ENCODE data around the gene THOC6.

The THOC6 gene

GRCh38 chr16:3015865-3016521 is 7.8 kb upstream of the THOC6 start:
- Mint-ChIP-seq H3K9me3 (no peaks in the 10 kb centered on the region), H3K4me3 (no peak overlapping the region), H3K27me3 (peaks cover 12% of the 10 kb centered on the region), H3K36me3 (no peaks in the 10 kb centered on the region), H3K4me1 (peaks cover 10% of the 10 kb centered on the region), H3K27ac (no peak overlapping the region)
- DNase-seq (ENCODE audit: low spot score in 2 of 2) (no peak), ATAC-seq (ENCODE audit: low read depth) (no peak)

DNA sequence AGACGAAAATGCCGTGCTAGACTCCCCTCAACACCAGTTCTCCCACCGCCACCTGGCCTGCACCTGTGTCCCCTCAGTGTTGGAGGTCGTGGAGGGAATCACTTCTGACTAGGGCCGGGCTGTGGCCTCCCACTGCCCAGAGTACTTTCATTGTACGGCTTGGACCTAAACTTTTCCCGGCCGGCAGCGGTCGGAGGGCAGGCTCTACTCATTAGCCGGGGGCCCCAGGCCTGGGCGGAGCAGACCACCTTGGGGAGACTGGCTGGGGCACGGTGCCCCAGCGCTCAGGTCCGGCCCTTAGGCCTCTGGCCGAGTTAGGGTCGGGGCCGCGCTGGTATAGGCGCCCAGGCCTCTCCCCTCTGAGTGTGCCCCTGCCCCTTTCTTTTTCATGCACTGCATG is 6.5 kb upstream of the THOC6 start:
- Mint-ChIP-seq H3K4me3 (no peak overlapping the region), H3K9me3 (no peaks in the 10 kb centered on the region), H3K4me1 (peaks cover 17% of the 10 kb centered on the region), H3K27ac (no peak overlapping the region), H3K36me3 (no peaks in the 10 kb centered on the region), H3K27me3 (peaks cover 12% of the 10 kb centered on the region)
- no peak for ATAC-seq (ENCODE audit: low read depth)
- no peak for DNase-seq (ENCODE audit: low spot score in 2 of 2)

DNA sequence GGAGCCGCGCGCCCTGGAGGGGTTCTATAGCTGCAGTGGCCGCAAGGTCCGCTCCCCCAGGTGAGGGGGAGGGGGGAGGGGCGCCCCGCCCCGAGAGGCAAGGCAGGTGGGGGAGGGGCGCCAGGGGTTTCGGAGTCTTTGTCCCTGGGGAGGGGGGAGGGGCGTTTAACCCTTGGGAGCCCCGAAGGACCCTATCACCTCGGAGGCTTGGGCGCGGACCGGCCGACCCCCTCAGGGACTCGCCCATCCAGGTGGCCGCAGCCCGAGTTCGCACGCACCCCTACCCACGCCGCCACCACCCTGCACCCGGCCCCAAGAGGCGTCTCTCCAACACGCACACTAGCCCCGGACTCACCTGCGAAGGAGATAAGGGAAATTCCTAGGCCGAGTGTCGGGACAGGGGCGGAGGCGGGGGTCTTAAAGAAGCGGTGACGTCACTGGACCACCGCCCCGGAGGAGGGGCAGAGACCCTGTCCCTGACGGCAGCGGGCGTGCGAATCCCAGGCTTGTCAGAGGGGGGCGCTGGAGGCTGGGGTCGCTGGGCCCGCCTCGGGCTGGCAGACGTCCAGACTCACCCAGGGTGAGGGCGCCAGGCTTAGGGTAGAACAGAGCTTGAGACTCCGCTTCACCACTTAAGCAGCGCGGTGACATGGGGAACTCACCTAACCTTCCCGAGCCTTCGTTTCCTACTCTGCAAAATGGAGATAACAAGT is 5.9 kb upstream of the THOC6 start, which contains the start of gene CLDN6:
TSS of gene CLDN6 (minus strand) at position 390 of the 713 bp plus-strand sequence. CDS start 2,162 bp downstream, outside the sequence.
- DNase-seq (ENCODE audit: low spot score in 2 of 2) = no peak
- Mint-ChIP-seq H3K9me3 (no peaks in the 10 kb centered on the region), H3K4me1 (peaks cover 20% of the 10 kb centered on the region), H3K4me3 (peak within 1 kb of the TSS; percentile 44), H3K27ac (no peak within 1 kb of the TSS), H3K27me3 (peaks cover 8% of the 10 kb centered on the region), H3K36me3 (no peaks in the 10 kb centered on the region)
- ATAC-seq (ENCODE audit: low read depth) = no peak

GRCh38 chr16:3019594-3020246 is 4.1 kb upstream of the THOC6 start:
- DNase-seq (ENCODE audit: low spot score in 2 of 2) = no peak
- no peak overlapping the region for H3K27ac Mint-ChIP-seq
- peak overlapping the region; percentile 83 for H3K4me3 Mint-ChIP-seq
- no peaks in the 10 kb centered on the region for H3K9me3 Mint-ChIP-seq
- H3K27me3 Mint-ChIP-seq = peaks cover 4% of the 10 kb centered on the region
- H3K36me3 Mint-ChIP-seq = no peaks in the 10 kb centered on the region
- peaks cover 28% of the 10 kb centered on the region for H3K4me1 Mint-ChIP-seq
- ATAC-seq (ENCODE audit: low read depth) = no peak

DNA sequence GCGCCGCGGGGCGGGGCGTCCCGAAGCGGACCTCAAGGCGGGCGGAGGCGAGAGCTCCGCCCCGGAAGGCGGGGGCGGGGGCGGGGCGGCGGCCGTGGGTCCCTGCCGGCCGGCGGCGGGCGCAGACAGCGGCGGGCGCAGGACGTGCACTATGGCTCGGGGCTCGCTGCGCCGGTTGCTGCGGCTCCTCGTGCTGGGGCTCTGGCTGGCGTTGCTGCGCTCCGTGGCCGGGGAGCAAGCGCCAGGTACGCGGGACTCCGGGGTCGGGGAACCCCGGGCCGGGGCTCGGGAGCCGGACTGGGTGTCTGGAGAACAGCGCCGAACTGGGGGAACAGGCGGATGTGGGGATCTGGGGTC is 3.6 kb upstream of the THOC6 start, which contains the start of gene TNFRSF12A:
TSS of gene TNFRSF12A (plus strand) at position 122 of the 357 bp plus-strand sequence. CDS start at position 152, 30 bp downstream.
- peaks cover 28% of the 10 kb centered on the region for H3K4me1 Mint-ChIP-seq
- no peaks in the 10 kb centered on the region for H3K36me3 Mint-ChIP-seq
- DNase-seq (ENCODE audit: low spot score in 2 of 2) (peak; percentile 55 to 65), ATAC-seq (ENCODE audit: low read depth) (peak; percentile 23)
- H3K27ac Mint-ChIP-seq = no peak within 1 kb of the TSS
- peak within 1 kb of the TSS; percentile 83 for H3K4me3 Mint-ChIP-seq
- H3K9me3 Mint-ChIP-seq = no peaks in the 10 kb centered on the region
- H3K27me3 Mint-ChIP-seq = peaks cover 4% of the 10 kb centered on the region

DNA sequence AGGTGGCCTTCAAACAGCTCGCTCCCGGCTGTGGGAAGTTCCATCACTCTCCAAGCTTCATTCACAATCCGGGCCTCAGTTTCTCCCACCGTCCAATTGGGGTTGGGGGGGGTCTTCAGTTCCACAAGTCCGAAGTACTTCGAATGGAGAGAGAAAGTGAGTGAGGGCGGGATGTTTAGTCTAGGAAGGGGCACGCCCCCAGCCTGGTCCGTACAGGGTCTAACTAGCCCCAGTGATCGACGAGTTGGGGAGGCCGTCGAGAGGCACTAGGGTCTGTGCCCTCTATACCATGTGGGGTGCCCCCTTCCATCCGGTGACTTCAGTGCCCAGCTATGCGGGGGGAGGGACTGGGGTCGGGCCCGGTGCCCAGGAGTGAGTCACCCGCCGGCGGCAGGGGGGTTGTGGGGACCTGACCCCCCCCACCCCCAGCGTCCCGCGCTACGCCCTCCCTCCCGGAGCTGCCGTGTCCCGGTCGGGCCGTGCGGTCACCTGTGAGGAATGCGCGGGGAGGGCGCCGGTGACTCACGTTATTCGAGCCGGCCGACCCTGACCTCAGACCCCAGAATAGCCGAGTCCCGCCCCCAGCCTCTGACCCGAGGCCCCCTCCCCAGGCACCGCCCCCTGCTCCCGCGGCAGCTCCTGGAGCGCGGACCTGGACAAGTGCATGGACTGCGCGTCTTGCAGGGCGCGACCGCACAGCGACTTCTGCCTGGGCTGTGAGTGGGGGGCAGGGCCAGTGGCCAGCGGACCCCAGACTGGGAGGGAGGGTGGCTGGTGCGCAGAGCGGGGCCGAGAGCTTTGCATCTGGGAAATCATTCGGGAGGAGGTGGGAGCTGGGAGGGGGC is 3.0 kb upstream of the THOC6 start:
- H3K27ac Mint-ChIP-seq = no peak overlapping the region
- peak overlapping the region; percentile 83 for H3K4me3 Mint-ChIP-seq
- H3K9me3 Mint-ChIP-seq = no peaks in the 10 kb centered on the region
- ATAC-seq (ENCODE audit: low read depth) (no peak), DNase-seq (ENCODE audit: low spot score in 2 of 2) (peak in 1 of 2 donors; percentile 49)
- peaks cover 28% of the 10 kb centered on the region for H3K4me1 Mint-ChIP-seq
- no peaks in the 10 kb centered on the region for H3K36me3 Mint-ChIP-seq
- H3K27me3 Mint-ChIP-seq = peaks cover 4% of the 10 kb centered on the region

DNA sequence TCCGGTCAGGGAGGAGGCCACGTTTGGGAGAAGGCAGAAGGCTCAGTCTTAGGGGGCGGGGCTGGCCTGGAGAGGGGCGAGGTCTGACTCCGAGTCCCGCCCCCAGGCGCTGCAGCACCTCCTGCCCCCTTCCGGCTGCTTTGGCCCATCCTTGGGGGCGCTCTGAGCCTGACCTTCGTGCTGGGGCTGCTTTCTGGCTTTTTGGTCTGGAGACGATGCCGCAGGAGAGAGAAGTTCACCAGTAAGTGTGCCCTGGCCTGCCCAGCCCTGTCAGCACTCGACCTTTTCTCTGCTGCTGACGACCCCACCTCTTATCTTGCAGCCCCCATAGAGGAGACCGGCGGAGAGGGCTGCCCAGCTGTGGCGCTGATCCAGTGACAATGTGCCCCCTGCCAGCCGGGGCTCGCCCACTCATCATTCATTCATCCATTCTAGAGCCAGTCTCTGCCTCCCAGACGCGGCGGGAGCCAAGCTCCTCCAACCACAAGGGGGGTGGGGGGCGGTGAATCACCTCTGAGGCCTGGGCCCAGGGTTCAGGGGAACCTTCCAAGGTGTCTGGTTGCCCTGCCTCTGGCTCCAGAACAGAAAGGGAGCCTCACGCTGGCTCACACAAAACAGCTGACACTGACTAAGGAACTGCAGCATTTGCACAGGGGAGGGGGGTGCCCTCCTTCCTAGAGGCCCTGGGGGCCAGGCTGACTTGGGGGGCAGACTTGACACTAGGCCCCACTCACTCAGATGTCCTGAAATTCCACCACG is 2.2 kb upstream of the THOC6 start:
- H3K4me3 Mint-ChIP-seq = peak overlapping the region; percentile 83
- H3K36me3 Mint-ChIP-seq = peaks cover 4% of the 10 kb centered on the region
- no peaks in the 10 kb centered on the region for H3K9me3 Mint-ChIP-seq
- H3K27me3 Mint-ChIP-seq = peaks cover 2% of the 10 kb centered on the region
- ATAC-seq (ENCODE audit: low read depth) (peak; percentile 28), DNase-seq (ENCODE audit: low spot score in 2 of 2) (peak; percentile 71 to 75)
- H3K4me1 Mint-ChIP-seq = peaks cover 28% of the 10 kb centered on the region
- no peak overlapping the region for H3K27ac Mint-ChIP-seq

- H3K4me3 Mint-ChIP-seq = peak overlapping the region; percentile 85
- ATAC-seq (ENCODE audit: low read depth) (no peak), DNase-seq (ENCODE audit: low spot score in 2 of 2) (no peak)
- H3K9me3 Mint-ChIP-seq = no peaks in the 10 kb centered on the region
- H3K27ac Mint-ChIP-seq = peak overlapping the region; percentile 84
- peaks cover 28% of the 10 kb centered on the region for H3K4me1 Mint-ChIP-seq
- peaks cover 2% of the 10 kb centered on the region for H3K27me3 Mint-ChIP-seq
- H3K36me3 Mint-ChIP-seq = peaks cover 6% of the 10 kb centered on the region
Measured at GRCh38 chr16:3022208-3022683, 1.6 kb upstream of the THOC6 start.

DNA sequence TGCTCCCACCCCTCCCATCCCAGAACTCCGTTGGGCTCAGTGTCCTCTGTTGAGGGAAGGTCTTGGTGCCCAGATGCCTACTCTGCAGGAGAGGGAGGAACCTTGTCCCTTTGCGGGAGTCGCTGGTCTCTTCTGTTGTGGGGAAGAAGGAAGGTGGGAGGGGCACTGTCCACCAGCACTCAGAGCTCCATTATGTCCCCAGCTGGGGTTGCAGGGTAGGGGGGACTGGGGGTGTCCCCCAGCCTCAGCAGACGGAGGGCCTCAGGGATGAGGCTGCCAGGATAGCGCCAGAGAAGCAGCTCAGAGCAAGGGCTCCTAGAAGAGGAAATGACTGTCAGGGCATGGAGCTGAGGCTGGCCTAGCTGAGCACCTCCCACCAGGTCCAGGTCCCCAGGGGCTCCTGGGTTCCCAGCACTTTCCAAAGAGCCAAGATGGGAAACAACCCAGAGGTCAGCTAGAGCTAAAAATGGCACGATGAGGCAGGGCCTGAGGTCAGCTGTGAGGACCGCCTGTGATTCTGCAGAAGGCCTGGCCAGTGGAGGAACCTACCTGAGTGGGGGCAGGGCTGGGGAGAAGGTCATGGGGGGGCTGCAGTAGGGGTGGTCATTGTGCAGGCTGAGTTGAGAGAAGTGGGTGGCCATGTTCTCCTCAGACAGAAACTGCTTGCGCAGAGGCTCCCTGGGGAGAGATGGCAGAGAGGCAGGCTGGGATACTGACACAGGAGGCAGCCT is 986 bp upstream of the THOC6 start:
- ATAC-seq (ENCODE audit: low read depth) (no peak), DNase-seq (ENCODE audit: low spot score in 2 of 2) (no peak)
- H3K27me3 Mint-ChIP-seq = peaks cover 2% of the 10 kb centered on the region
- peak overlapping the region; percentile 84 for H3K27ac Mint-ChIP-seq
- H3K36me3 Mint-ChIP-seq = peaks cover 6% of the 10 kb centered on the region
- peaks cover 28% of the 10 kb centered on the region for H3K4me1 Mint-ChIP-seq
- H3K4me3 Mint-ChIP-seq = peak overlapping the region; percentile 85
- H3K9me3 Mint-ChIP-seq = no peaks in the 10 kb centered on the region

DNA sequence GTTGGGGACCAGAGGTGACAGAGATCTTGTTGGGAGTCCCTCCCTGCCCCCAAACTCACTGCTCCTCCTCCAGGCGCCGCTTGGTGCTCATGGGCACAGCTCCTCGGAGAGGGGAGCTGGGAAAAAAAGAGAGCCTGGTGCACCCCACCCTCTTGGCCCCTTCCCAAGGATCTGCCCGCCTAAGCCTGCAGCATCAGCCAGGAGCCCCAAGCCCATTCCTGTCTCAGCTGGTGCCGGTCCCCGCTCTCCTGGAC is 493 bp upstream of the THOC6 start:
- Mint-ChIP-seq H3K4me3 (peak overlapping the region; percentile 85), H3K4me1 (peaks cover 31% of the 10 kb centered on the region), H3K36me3 (peaks cover 6% of the 10 kb centered on the region), H3K27ac (peak overlapping the region; percentile 84), H3K27me3 (peaks cover 2% of the 10 kb centered on the region), H3K9me3 (no peaks in the 10 kb centered on the region)
- ATAC-seq (ENCODE audit: low read depth) (no peak), DNase-seq (ENCODE audit: low spot score in 2 of 2) (peak in 1 of 2 donors; percentile 51)

DNA sequence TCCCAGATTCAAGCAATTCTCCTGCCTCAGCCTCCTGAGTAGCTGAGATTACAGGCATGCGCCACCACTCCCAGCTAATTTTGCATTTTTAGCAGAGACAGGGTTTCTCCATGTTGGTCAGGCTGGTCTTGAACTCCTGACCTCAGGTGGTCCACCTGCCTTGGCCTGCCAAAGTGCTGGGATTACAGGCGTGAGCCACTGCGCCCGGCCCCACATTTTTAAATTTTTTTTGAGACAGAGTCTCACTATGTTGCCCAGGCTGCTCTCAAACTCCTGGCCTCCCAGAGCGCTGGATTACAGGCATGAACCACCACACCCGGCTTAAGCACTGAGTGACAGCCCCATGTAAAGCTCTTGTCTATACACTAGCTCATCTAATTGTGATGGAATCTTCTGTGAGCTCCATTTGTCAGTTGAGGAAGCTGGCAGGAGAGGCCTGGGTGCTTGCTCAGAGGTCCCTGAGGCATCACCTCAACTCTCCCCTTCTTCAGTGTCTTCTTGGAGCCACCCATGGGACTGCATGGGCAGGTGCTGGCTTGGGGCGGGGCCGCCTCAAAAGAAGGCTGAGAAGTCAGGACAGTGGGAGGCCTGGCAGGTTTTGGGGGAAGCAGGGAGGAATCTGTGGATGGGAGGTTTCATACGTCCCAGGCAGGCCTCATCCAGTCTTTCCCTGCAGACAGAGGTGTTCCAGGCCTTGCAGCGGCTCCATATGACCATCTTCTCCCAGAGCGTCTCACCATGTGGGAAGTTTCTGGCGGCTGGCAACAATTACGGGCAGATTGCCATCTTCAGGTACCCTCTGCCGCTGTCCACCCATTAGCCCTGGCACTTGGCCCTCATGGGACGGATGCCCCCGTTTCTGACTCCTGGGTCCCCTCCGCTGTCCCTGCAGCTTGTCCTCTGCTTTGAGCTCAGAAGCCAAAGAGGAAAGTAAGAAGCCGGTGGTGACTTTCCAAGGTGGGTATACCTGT is 1.5 kb downstream of the THOC6 start:
- DNase-seq (ENCODE audit: low spot score in 2 of 2) (no peak), ATAC-seq (ENCODE audit: low read depth) (no peak)
- no peaks in the 10 kb centered on the region for H3K9me3 Mint-ChIP-seq
- H3K27ac Mint-ChIP-seq = no peak overlapping the region
- H3K36me3 Mint-ChIP-seq = peaks cover 6% of the 10 kb centered on the region
- peaks cover 11% of the 10 kb centered on the region for H3K27me3 Mint-ChIP-seq
- H3K4me3 Mint-ChIP-seq = peak overlapping the region; percentile 39
- peaks cover 38% of the 10 kb centered on the region for H3K4me1 Mint-ChIP-seq

DNA sequence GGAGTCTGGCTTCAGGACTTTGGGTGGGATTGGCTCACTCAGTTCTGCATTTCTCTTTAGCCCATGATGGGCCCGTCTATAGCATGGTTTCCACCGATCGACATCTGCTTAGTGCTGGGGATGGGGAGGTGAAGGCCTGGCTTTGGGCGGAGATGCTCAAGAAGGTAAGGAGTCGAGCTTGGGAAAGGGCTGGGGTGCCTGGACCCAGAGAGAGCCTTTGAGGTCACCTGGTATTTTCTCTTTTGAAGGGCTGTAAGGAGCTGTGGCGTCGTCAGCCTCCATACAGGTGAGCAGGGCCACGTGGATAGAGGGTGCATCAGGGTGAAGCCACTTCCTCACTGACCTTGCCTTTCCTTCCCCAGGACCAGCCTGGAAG is 2.2 kb downstream of the THOC6 start:
- H3K36me3 Mint-ChIP-seq = peaks cover 6% of the 10 kb centered on the region
- no peak overlapping the region for H3K4me3 Mint-ChIP-seq
- no peak for ATAC-seq (ENCODE audit: low read depth)

More for the DNA sequence above, 2.2 kb downstream of the THOC6 start:
- DNase-seq (ENCODE audit: low spot score in 2 of 2) = no peak
- Mint-ChIP-seq H3K9me3 (no peaks in the 10 kb centered on the region), H3K27ac (no peak overlapping the region), H3K27me3 (peaks cover 17% of the 10 kb centered on the region), H3K4me1 (peaks cover 35% of the 10 kb centered on the region)
